IMR-90 (cell line): Measurements from ENCODE around the gene RCOR3. TPM values are rescaled to one million over a fixed set of nuclear protein-coding genes. Genes with fewer than 3 reads are reported as not detected.

Experiments used
- ATAC-seq: fragments of 200-7000 bp; cut with Tn5 transposase; 2 replicates; pipeline ENCODE4 v1.9.1; 2020; ENCODE audit warnings: low read depth, mild to moderate bottlenecking, moderate library complexity
- BruUV-seq: library from RNA; stranded (reverse); fragments of 400-500 nt; replicated peaks from 2 replicates; lab custom pipeline; 2021; lab: Mats Ljungman, UMichigan
- CTCF ChIA-PET: fragments of 300-600 bp; formaldehyde crosslinking; extraction: SDS; loops from one replicate; lab custom pipeline; 2021; ENCODE audit warnings: antibody characterized with exemption; lab: Yijun Ruan, JAX
- POLR2A ChIA-PET: fragments of 300-600 bp; sonication (Branson Sonifier 250); formaldehyde crosslinking; loops from one replicate; lab custom pipeline; 2022; ENCODE audit warnings: antibody characterized with exemption; ENCODE audit not compliant: unreplicated experiment; lab: Charles Lee
- DNase-seq: peaks from one replicate; pipeline ENCODE4 v3.0.0; 2013
- H2AFZ ChIP-seq: replicated peaks from 2 replicates; pipeline ENCODE3; 2013; ENCODE audit warnings: low read length, mild to moderate bottlenecking; ENCODE audit not compliant: poor library complexity
- H2AK5ac ChIP-seq: 2 replicates; pipeline ENCODE4 v1.6.1; 2013; ENCODE audit warnings: low read depth, low read length, inconsistent platforms
- H2AK9ac ChIP-seq: replicated peaks from 2 replicates; pipeline ENCODE3; 2013; ENCODE audit warnings: mild to moderate bottlenecking, low read depth, low read length, moderate library complexity; ENCODE audit not compliant: poor library complexity
- H2BK120ac ChIP-seq: 2 replicates; pipeline ENCODE4 v1.6.1; 2013; ENCODE audit warnings: low read depth, low read length, inconsistent platforms
- H2BK15ac ChIP-seq: 3 replicates; pipeline ENCODE4 v1.6.1; 2013; ENCODE audit warnings: low read depth, low read length, inconsistent platforms
- H2BK20ac ChIP-seq: 2 replicates; pipeline ENCODE4 v1.6.1; 2013; ENCODE audit warnings: low read depth, mild to moderate bottlenecking, inconsistent platforms, low read length, moderate library complexity
- H2BK5ac ChIP-seq: 2 replicates; pipeline ENCODE4 v1.6.1; 2013; ENCODE audit warnings: mild to moderate bottlenecking, low read depth, low read length, inconsistent platforms; ENCODE audit not compliant: poor library complexity, severe bottlenecking
- H3K14ac ChIP-seq: replicated peaks from 2 replicates; pipeline ENCODE4 v1.6.1; 2013; ENCODE audit warnings: low read depth, low read length, inconsistent platforms
- H3K18ac ChIP-seq: 2 replicates; pipeline ENCODE4 v1.6.1; 2013; ENCODE audit warnings: low read depth, low read length, control low read depth
- H3K23ac ChIP-seq: 2 replicates; pipeline ENCODE4 v1.6.1; 2013; ENCODE audit warnings: low read depth, low read length, inconsistent platforms
- H3K27ac ChIP-seq: 2 replicates; pipeline ENCODE4 v1.5.1; 2013; ENCODE audit warnings: mild to moderate bottlenecking, control low read depth, low read length; ENCODE audit not compliant: insufficient read depth
- H3K27me3 ChIP-seq: 2 replicates; pipeline ENCODE4 v1.6.1; 2013; ENCODE audit warnings: low read length; ENCODE audit not compliant: control insufficient read depth, insufficient read depth
- H3K36me3 ChIP-seq: 2 replicates; pipeline ENCODE4 v1.6.1; 2013; ENCODE audit warnings: low read length, mixed read lengths; ENCODE audit not compliant: control insufficient read depth, insufficient read depth
- H3K4ac ChIP-seq: 2 replicates; pipeline ENCODE4 v1.6.1; 2013; ENCODE audit warnings: low read depth, low read length, inconsistent platforms
- H3K4me1 ChIP-seq: 2 replicates; pipeline ENCODE4 v1.6.1; 2013; ENCODE audit warnings: low read length, mixed read lengths; ENCODE audit not compliant: control insufficient read depth, insufficient read depth
- H3K4me2 ChIP-seq: 2 replicates; pipeline ENCODE4 v1.6.1; 2013; ENCODE audit warnings: low read depth, mild to moderate bottlenecking, control low read depth, low read length, moderate library complexity
- H3K4me3 ChIP-seq: 2 replicates; pipeline ENCODE4 v1.5.1; 2013; ENCODE audit warnings: low read depth, mild to moderate bottlenecking, control low read depth, low read length, moderate library complexity; ENCODE audit not compliant: insufficient read depth
- H3K56ac ChIP-seq: 2 replicates; pipeline ENCODE4 v1.6.1; 2013; ENCODE audit warnings: low read length, inconsistent platforms; ENCODE audit not compliant: insufficient read depth; ENCODE audit errors: extremely low read depth
- H3K79me1 ChIP-seq, 2 experiments: 2 replicates each; pipeline ENCODE4 v1.6.1; 2013; ENCODE audit warnings: low read length in 2 of 2, inconsistent platforms in 1 of 2, low read depth in 1 of 2
- H3K9ac ChIP-seq: 2 replicates; pipeline ENCODE4 v1.6.1; 2013; ENCODE audit warnings: low read depth, low read length, control low read depth
- H3K9me1 ChIP-seq: 2 replicates; pipeline ENCODE4 v1.6.1; 2013; ENCODE audit warnings: low read length, inconsistent platforms; ENCODE audit not compliant: insufficient read depth
- H3K9me3 ChIP-seq: 2 replicates; pipeline ENCODE4 v1.6.1; 2013; ENCODE audit warnings: low read length; ENCODE audit not compliant: control insufficient read depth, insufficient read depth
- H4K20me1 ChIP-seq: 2 replicates; pipeline ENCODE4 v1.6.1; 2013; ENCODE audit warnings: low read length, inconsistent platforms; ENCODE audit not compliant: insufficient read depth
- H4K5ac ChIP-seq: 2 replicates; pipeline ENCODE4 v1.6.1; 2013; ENCODE audit warnings: mild to moderate bottlenecking, low read depth, low read length, control low read depth
- H4K8ac ChIP-seq, 2 experiments: 2 replicates each; pipeline ENCODE4 v1.6.1; 2013; ENCODE audit warnings: low read depth in 2 of 2, low read length in 2 of 2, control low read depth in 1 of 2, inconsistent platforms in 1 of 2
- H4K91ac ChIP-seq: 2 replicates; pipeline ENCODE4 v1.6.1; 2013; ENCODE audit warnings: low read depth, low read length, inconsistent platforms; ENCODE audit not compliant: insufficient read depth
- BHLHE40 ChIP-seq: fragments of 150-350 bp; IDR thresholded peaks from 2 replicates; pipeline ENCODE4 v1.6.1; 2016; ENCODE audit warnings: mild to moderate bottlenecking, low read depth, low read length
- CEBPB ChIP-seq: IDR thresholded peaks from 2 replicates; pipeline ENCODE4 v1.6.1; 2012; ENCODE audit warnings: low read depth, low read length, improper control_type of control experiment
- CHD1 ChIP-seq: IDR thresholded peaks from 2 replicates; pipeline ENCODE4 v1.6.1; 2012; ENCODE audit warnings: low read depth, low read length, improper control_type of control experiment
- FOS ChIP-seq: fragments of 150-350 bp; IDR thresholded peaks from 2 replicates; pipeline ENCODE4 v1.6.1; 2016; ENCODE audit warnings: low read depth, low read length
- MAFK ChIP-seq: IDR thresholded peaks from 2 replicates; pipeline ENCODE4 v1.6.1; 2012; ENCODE audit warnings: low read depth, low read length, improper control_type of control experiment
- MAZ ChIP-seq: IDR thresholded peaks from 2 replicates; pipeline ENCODE4 v1.6.1; 2012; ENCODE audit warnings: low read depth, mild to moderate bottlenecking, low read length, improper control_type of control experiment, moderate library complexity, borderline replicate concordance
- MXI1 ChIP-seq: IDR thresholded peaks from 2 replicates; pipeline ENCODE4 v1.6.1; 2012; ENCODE audit warnings: low read depth, mild to moderate bottlenecking, low read length, moderate library complexity, borderline replicate concordance
- NFE2L2 ChIP-seq: fragments of 150-350 bp; IDR thresholded peaks from 2 replicates; pipeline ENCODE4 v1.6.1; 2016; ENCODE audit warnings: low read depth, mild to moderate bottlenecking, low read length
- POLR2A ChIP-seq: IDR thresholded peaks from 2 replicates; pipeline ENCODE4 v1.6.1; 2012; ENCODE audit warnings: mild to moderate bottlenecking, low read depth, low read length
- RAD21 ChIP-seq: IDR thresholded peaks from 2 replicates; pipeline ENCODE4 v1.6.1; 2012; ENCODE audit warnings: low read length, improper control_type of control experiment
- RCOR1 ChIP-seq: IDR thresholded peaks from 2 replicates; pipeline ENCODE4 v1.6.1; 2012; ENCODE audit warnings: mild to moderate bottlenecking, low read length, improper control_type of control experiment; ENCODE audit not compliant: insufficient replicate concordance
- RFX5 ChIP-seq: IDR thresholded peaks from 2 replicates; pipeline ENCODE4 v1.8.0; 2012; ENCODE audit warnings: low read depth, mild to moderate bottlenecking, low read length, moderate library complexity
- SMC3 ChIP-seq: fragments of 150-350 bp; IDR thresholded peaks from 2 replicates; pipeline ENCODE4 v1.6.1; 2016; ENCODE audit warnings: low read depth, mild to moderate bottlenecking, antibody characterized with exemption, low read length, moderate library complexity
- WGBS, 2 experiments: methylation state at CpG; one replicate each; pipeline versions ENCODE4 v1.1.5 to v1.1.7; 2013; ENCODE audit warnings: missing lambda C conversion rate in 2 of 2; ENCODE audit not compliant: insufficient read length in 1 of 2; ENCODE audit errors: extremely low coverage in 2 of 2; 5-methylcytosine and 5-hydroxymethylcytosine counted together
- dilution Hi-C: fragments of 300-500 bp; cut with HindIII; formaldehyde crosslinking; loops from one replicate; pipeline ENCODE4 v1.14.3; 2018; ENCODE audit warnings: low sequenced_read_pairs; ENCODE audit not compliant: unreplicated experiment
- in situ Hi-C: fragments of 300-500 bp; cut with MboI; formaldehyde crosslinking; loops from 3 replicates; pipeline ENCODE4 v1.14.3; 2019; ENCODE audit warnings: low sequenced_read_pairs, inconsistent platforms, mixed read lengths
- intact Hi-C: fragments of 100-400 bp; cut with micrococcal nuclease; formaldehyde crosslinking; loops from 2 replicates; pipeline ENCODE4 v1.10.0; 2022
- polyA plus RNA-seq, 3 experiments: library from polyadenylated mRNA; depleted of rRNA; stranded (reverse); fragments of >200 nt; gene quantifications; 2 replicates each; pipeline ENCODE4 v1.2.3, GENCODE V29; 2012; ENCODE audit warnings: low replicate concordance in 1 of 3
- total RNA-seq: library from RNA; depleted of rRNA; stranded (reverse); fragments of >200 nt; gene quantifications from 2 replicates; pipeline ENCODE4 v1.2.3, GENCODE V29; 2012
- TF ChIP-seq, protein P1 (sequence below): conservative IDR thresholded peaks from 2 replicates; pipeline ENCODE4 v1.5.1; 2012; ENCODE audit warnings: mild to moderate bottlenecking, low read depth, low read length, improper control_type of control experiment
- TF ChIP-seq, protein P2 (sequence below): fragments of 150-350 bp; IDR thresholded peaks from 2 replicates; pipeline ENCODE4 v1.6.1; 2016; ENCODE audit warnings: low read depth, mild to moderate bottlenecking, low read length, moderate library complexity, borderline replicate concordance

Gene RCOR3
- total and polyA plus RNA-seq, 2 of the 4 experiments (the other 2 are of a cell fraction): 8.1 to 16.4 TPM

DNA sequence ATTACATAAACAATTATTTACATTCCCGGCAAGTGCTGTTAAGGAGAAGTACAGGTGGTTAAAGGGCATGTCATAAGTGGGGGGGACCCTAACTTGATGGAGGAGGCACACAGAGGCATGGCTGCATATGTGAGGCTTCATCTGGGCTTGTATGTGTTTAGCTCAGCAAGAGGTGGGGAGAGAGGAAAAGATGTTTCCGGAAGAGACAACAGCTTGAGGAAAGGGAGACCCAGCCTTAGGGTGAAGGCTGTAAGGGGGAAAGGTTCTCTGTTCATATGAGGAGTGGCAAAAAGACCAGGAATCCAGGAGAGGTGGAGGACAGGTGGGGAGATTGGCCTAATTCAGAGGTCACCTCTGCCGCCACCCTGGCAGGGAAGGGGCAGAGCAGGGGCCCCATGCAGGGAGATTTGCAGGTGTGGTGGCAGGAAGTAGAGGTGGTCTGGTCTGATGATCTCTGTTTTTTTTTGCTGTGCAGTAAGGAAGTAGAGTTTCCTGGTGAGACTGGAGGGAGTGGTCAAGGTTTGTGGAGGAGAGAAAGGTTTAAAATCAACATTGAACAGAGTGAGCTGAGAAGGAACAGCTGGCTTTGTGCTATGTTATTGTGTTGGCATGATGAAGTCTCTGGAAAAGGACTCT is 76.5 kb downstream of the RCOR3 start (continued):
- no peak for TF ChIP-seq CEBPB

DNA sequence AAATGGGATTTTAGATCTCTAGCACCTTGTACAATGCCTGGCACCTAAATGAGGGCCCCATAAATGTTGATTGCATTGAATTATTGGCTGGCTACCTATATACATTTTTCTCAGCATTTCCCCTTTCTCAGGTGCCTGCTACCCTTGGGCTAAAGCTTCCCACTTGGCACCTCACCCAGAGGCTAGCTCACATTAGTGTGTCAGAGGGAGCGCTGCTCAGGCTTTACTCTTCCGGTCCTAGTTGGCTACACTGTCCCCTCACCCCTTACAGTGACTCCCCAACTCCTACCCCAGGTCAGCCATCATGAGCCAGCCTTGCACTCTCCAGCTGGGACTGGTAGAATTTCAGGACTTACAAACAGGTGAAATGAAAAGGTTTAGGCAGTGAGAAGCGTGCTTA is 77.0 kb downstream of the RCOR3 start:
- H4K8ac ChIP-seq: no peak overlapping the region
- H2BK5ac ChIP-seq: no peak overlapping the region
- H3K14ac ChIP-seq: no peak overlapping the region
- H2BK120ac ChIP-seq: no peak overlapping the region
- no peak overlapping the region for H2BK15ac ChIP-seq
- no peak overlapping the region for H4K5ac ChIP-seq
- ATAC-seq: no peak
- peaks cover 26 to 79% of the 10 kb centered on the region in 2 experiments for H3K79me1 ChIP-seq
- ChIA-PET CTCF (interaction anchor here (1.4 kb wide), 1 partner anchor 13 kb away, joined by 3 read pairs; no protein-coding TSS in a partner anchor), POLR2A (no interaction called here)
- H3K56ac ChIP-seq: no peak overlapping the region
- no peak overlapping the region for H2AFZ ChIP-seq
- no CpG with 5 or more reads among the region's 3 CpGs for WGBS, 2 experiments
- peaks cover 13% of the 10 kb centered on the region for H3K4me1 ChIP-seq
- no peaks in the 10 kb centered on the region for H3K9me3 ChIP-seq
- no peak overlapping the region for H2AK9ac ChIP-seq
- H4K91ac ChIP-seq: no peak overlapping the region
- H3K27me3 ChIP-seq: no peaks in the 10 kb centered on the region
- H3K18ac ChIP-seq: no peak overlapping the region
- H3K9me1 ChIP-seq: peaks cover 34% of the 10 kb centered on the region
- no TSS peak for BruUV-seq
- no peak overlapping the region for H3K4ac ChIP-seq
- H3K36me3 ChIP-seq: 0 out of 2 replicates have a peak, but pooled peaks cover 1% of the 10 kb centered on the region
- no peak for DNase-seq
- peaks cover 76% of the 10 kb centered on the region for H4K20me1 ChIP-seq
- H3K27ac ChIP-seq: no peak overlapping the region
- intact Hi-C loops (no loop called here), in situ Hi-C loops (no loop called here), dilution Hi-C loops (no loop called here)
- H2AK5ac ChIP-seq: no peak overlapping the region
- no peak overlapping the region for H3K4me2 ChIP-seq
- no peak overlapping the region for H3K9ac ChIP-seq
- H3K4me3 ChIP-seq: no peak overlapping the region
- H2BK20ac ChIP-seq: no peak overlapping the region
- H3K23ac ChIP-seq: peak overlapping the region; percentile 48; the same call in 1 of the 2 replicates
- TF ChIP-seq SMC3 (no peak), POLR2A (no peak), CEBPB (no peak), RFX5 (no peak), BHLHE40 (no peak), CHD1 (no peak), RCOR1 (no peak), MXI1 (no peak), MAFK (no peak), NFE2L2 (no peak), RAD21 (no peak), FOS (no peak), MAZ (no peak)
- TF ChIP-seq, protein P1, sequence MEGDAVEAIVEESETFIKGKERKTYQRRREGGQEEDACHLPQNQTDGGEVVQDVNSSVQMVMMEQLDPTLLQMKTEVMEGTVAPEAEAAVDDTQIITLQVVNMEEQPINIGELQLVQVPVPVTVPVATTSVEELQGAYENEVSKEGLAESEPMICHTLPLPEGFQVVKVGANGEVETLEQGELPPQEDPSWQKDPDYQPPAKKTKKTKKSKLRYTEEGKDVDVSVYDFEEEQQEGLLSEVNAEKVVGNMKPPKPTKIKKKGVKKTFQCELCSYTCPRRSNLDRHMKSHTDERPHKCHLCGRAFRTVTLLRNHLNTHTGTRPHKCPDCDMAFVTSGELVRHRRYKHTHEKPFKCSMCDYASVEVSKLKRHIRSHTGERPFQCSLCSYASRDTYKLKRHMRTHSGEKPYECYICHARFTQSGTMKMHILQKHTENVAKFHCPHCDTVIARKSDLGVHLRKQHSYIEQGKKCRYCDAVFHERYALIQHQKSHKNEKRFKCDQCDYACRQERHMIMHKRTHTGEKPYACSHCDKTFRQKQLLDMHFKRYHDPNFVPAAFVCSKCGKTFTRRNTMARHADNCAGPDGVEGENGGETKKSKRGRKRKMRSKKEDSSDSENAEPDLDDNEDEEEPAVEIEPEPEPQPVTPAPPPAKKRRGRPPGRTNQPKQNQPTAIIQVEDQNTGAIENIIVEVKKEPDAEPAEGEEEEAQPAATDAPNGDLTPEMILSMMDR: no peak
- TF ChIP-seq, protein P2, sequence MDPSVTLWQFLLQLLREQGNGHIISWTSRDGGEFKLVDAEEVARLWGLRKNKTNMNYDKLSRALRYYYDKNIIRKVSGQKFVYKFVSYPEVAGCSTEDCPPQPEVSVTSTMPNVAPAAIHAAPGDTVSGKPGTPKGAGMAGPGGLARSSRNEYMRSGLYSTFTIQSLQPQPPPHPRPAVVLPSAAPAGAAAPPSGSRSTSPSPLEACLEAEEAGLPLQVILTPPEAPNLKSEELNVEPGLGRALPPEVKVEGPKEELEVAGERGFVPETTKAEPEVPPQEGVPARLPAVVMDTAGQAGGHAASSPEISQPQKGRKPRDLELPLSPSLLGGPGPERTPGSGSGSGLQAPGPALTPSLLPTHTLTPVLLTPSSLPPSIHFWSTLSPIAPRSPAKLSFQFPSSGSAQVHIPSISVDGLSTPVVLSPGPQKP: no peak
